Measurements from ENCODE around the gene PDE8B. TPM values are rescaled to one million over a fixed set of nuclear protein-coding genes. Genes with fewer than 3 reads are reported as not detected.
A peak's percentile ranks its signal among the peaks of the same experiment; 100 is the strongest.

Gene PDE8B
- total and polyA plus RNA-seq, 2 experiments from 2014 or later, result 0.83 to 0.84 TPM

GRCh38 chr5:77337246-77337645 lies 126.8 kb downstream of the PDE8B start:
- no peak for DNase-seq (ENCODE audit: low read depth in 1 of 2, low spot score in 1 of 2)
- no peak for TF ChIP-seq CTCF (IDR thresholded peaks at IDR 0.05; ENCODE audit: low read depth, low read length)
- Histone ChIP-seq H3K4me1 (ENCODE audit: low read depth) (peaks cover 28% of the 10 kb centered on the region), H3K9me3 (ENCODE audit: low read depth) (no peaks in the 10 kb centered on the region), H3K27me3 (no peaks in the 10 kb centered on the region), H3K27ac (no peak overlapping the region), H3K4me3 (no peak overlapping the region), H3K36me3 (no peaks in the 10 kb centered on the region)

GRCh38 chr5:77337686-77338085 lies 127.2 kb downstream of the PDE8B start:
- Histone ChIP-seq H3K36me3 (no peaks in the 10 kb centered on the region), H3K27me3 (no peaks in the 10 kb centered on the region), H3K9me3 (ENCODE audit: low read depth) (no peaks in the 10 kb centered on the region), H3K27ac (no peak overlapping the region), H3K4me1 (ENCODE audit: low read depth) (peaks cover 28% of the 10 kb centered on the region), H3K4me3 (no peak overlapping the region)
- no peak for TF ChIP-seq CTCF (IDR thresholded peaks at IDR 0.05; ENCODE audit: low read depth, low read length)
- peak in 1 of 2 donors; percentile 64 for DNase-seq (ENCODE audit: low read depth in 1 of 2, low spot score in 1 of 2)

- TF ChIP-seq CTCF (IDR thresholded peaks at IDR 0.05; ENCODE audit: low read depth, low read length), result no peak
- no peak for DNase-seq (ENCODE audit: low read depth in 1 of 2, low spot score in 1 of 2)
- Histone ChIP-seq H3K27me3 (no peaks in the 10 kb centered on the region), H3K9me3 (ENCODE audit: low read depth) (no peaks in the 10 kb centered on the region), H3K36me3 (no peaks in the 10 kb centered on the region), H3K4me3 (no peak overlapping the region), H3K27ac (no peak overlapping the region), H3K4me1 (ENCODE audit: low read depth) (peaks cover 16% of the 10 kb centered on the region)
Measured at GRCh38 chr5:77339337-77339890, 128.9 kb downstream of the PDE8B start.

GRCh38 chr5:77343165-77343564 lies 132.7 kb downstream of the PDE8B start:
- no peak for TF ChIP-seq CTCF (IDR thresholded peaks at IDR 0.05; ENCODE audit: low read depth, low read length)
- Histone ChIP-seq H3K4me3 (no peak overlapping the region), H3K4me1 (ENCODE audit: low read depth) (peaks cover 11% of the 10 kb centered on the region), H3K27ac (no peak overlapping the region), H3K36me3 (no peaks in the 10 kb centered on the region), H3K9me3 (ENCODE audit: low read depth) (no peaks in the 10 kb centered on the region), H3K27me3 (no peaks in the 10 kb centered on the region)
- no peak for DNase-seq (ENCODE audit: low read depth in 1 of 2, low spot score in 1 of 2)

- Histone ChIP-seq H3K27me3 (no peaks in the 10 kb centered on the region), H3K36me3 (no peaks in the 10 kb centered on the region), H3K4me1 (ENCODE audit: low read depth) (no peaks in the 10 kb centered on the region), H3K9me3 (ENCODE audit: low read depth) (no peaks in the 10 kb centered on the region), H3K27ac (no peak overlapping the region), H3K4me3 (no peak overlapping the region)
- DNase-seq (ENCODE audit: low read depth in 1 of 2, low spot score in 1 of 2), result no peak
- no peak for TF ChIP-seq CTCF (IDR thresholded peaks at IDR 0.05; ENCODE audit: low read depth, low read length)
Measured at GRCh38 chr5:77347435-77348098, 137.1 kb downstream of the PDE8B start.
